SJSA1 (cell line): Measurements from ENCODE around the gene EHBP1. TPM values are rescaled to one million over a fixed set of nuclear protein-coding genes. Genes with fewer than 3 reads are reported as not detected.

ENCODE experiments used
- DNase-seq, 2 experiments: peaks; one replicate each; pipeline ENCODE4 v3.0.0-alpha.2; 2015 to 2020; ENCODE audit warnings: low spot score in 2 of 2, low read depth in 1 of 2
- H3K27ac ChIP-seq: fragments of 250-450 bp; sonication (Bioruptor Pico); 2 replicates; pipeline ENCODE4 v1.5.1; 2020; ENCODE audit warnings: mild to moderate bottlenecking, moderate library complexity
- H3K27me3 ChIP-seq: fragments of 250-450 bp; sonication (Bioruptor Pico); replicated peaks from 2 replicates; pipeline ENCODE4 v1.5.1; 2020; ENCODE audit warnings: mild to moderate bottlenecking, moderate library complexity
- H3K36me3 ChIP-seq: fragments of 250-450 bp; sonication (Bioruptor Pico); 2 replicates; pipeline ENCODE4 v1.5.1; 2020; ENCODE audit warnings: mild to moderate bottlenecking
- H3K4me1 ChIP-seq: fragments of 250-450 bp; sonication (Bioruptor Pico); replicated peaks from 2 replicates; pipeline ENCODE4 v1.6.1; 2021; ENCODE audit warnings: mild to moderate bottlenecking
- H3K4me3 ChIP-seq: fragments of 250-450 bp; sonication (Bioruptor Pico); 2 replicates; pipeline ENCODE4 v1.5.1; 2020; ENCODE audit warnings: mild to moderate bottlenecking
- H3K9me3 ChIP-seq: fragments of 250-450 bp; sonication (Bioruptor Pico); replicated peaks from 2 replicates; pipeline ENCODE4 v1.5.1; 2020; ENCODE audit warnings: mild to moderate bottlenecking
- total RNA-seq: library from RNA; depleted of rRNA; stranded (reverse); fragments of >200 nt; shearing (Covaris generic); gene quantifications from 2 replicates; pipeline ENCODE4 v1.2.3, GENCODE V29; 2014

Gene EHBP1
- total RNA-seq, 1 experiment from 2014 or later = 60.1 TPM

- Histone ChIP-seq H3K27ac (no peak overlapping the region), H3K4me1 (no peaks in the 10 kb centered on the region), H3K36me3 (no peaks in the 10 kb centered on the region), H3K27me3 (no peaks in the 10 kb centered on the region), H3K9me3 (no peaks in the 10 kb centered on the region), H3K4me3 (no peak overlapping the region)
- DNase-seq = no peak
Observed at GRCh38 chr2:62934517-62934916, 229.0 kb downstream of the EHBP1 start.

- Histone ChIP-seq H3K27me3 (no peaks in the 10 kb centered on the region), H3K4me3 (no peak overlapping the region), H3K27ac (no peak overlapping the region), H3K9me3 (no peaks in the 10 kb centered on the region), H3K36me3 (no peaks in the 10 kb centered on the region), H3K4me1 (no peaks in the 10 kb centered on the region)
- no peak for DNase-seq
Observed at GRCh38 chr2:62938126-62938525, 232.6 kb downstream of the EHBP1 start.

GRCh38 chr2:62939735-62940491, 234.4 kb downstream of the EHBP1 start:
- no peak overlapping the region for H3K4me3 ChIP-seq
- peaks cover 5% of the 10 kb centered on the region for H3K36me3 ChIP-seq
- H3K4me1 ChIP-seq = no peaks in the 10 kb centered on the region
- no peak overlapping the region for H3K27ac ChIP-seq
- H3K27me3 ChIP-seq = no peaks in the 10 kb centered on the region
- no peaks in the 10 kb centered on the region for H3K9me3 ChIP-seq
- no peak for DNase-seq

- no peak for DNase-seq
- Histone ChIP-seq H3K9me3 (no peaks in the 10 kb centered on the region), H3K27me3 (no peaks in the 10 kb centered on the region), H3K27ac (no peak overlapping the region), H3K4me1 (no peaks in the 10 kb centered on the region), H3K4me3 (no peak overlapping the region), H3K36me3 (peaks cover 5% of the 10 kb centered on the region)
Observed at GRCh38 chr2:62940697-62941096, 235.2 kb downstream of the EHBP1 start.

- Histone ChIP-seq H3K36me3 (peaks cover 5% of the 10 kb centered on the region), H3K27me3 (no peaks in the 10 kb centered on the region), H3K4me1 (no peaks in the 10 kb centered on the region), H3K27ac (no peak overlapping the region), H3K9me3 (no peaks in the 10 kb centered on the region), H3K4me3 (no peak overlapping the region)
- DNase-seq = no peak
Observed at GRCh38 chr2:62941413-62941812, 235.9 kb downstream of the EHBP1 start.

- no peak for DNase-seq
- H3K4me3 ChIP-seq = no peak overlapping the region
- no peak overlapping the region for H3K27ac ChIP-seq
- no peaks in the 10 kb centered on the region for H3K27me3 ChIP-seq
- no peaks in the 10 kb centered on the region for H3K9me3 ChIP-seq
- peaks cover 5% of the 10 kb centered on the region for H3K36me3 ChIP-seq
- no peaks in the 10 kb centered on the region for H3K4me1 ChIP-seq
Observed at GRCh38 chr2:62944362-62944761, 238.8 kb downstream of the EHBP1 start.

- Histone ChIP-seq H3K36me3 (peaks cover 5% of the 10 kb centered on the region), H3K27me3 (no peaks in the 10 kb centered on the region), H3K4me1 (no peaks in the 10 kb centered on the region), H3K27ac (no peak overlapping the region), H3K4me3 (no peak overlapping the region), H3K9me3 (no peaks in the 10 kb centered on the region)
- DNase-seq = no peak
Observed at GRCh38 chr2:62947403-62947802, 241.9 kb downstream of the EHBP1 start.

GRCh38 chr2:62956651-62957050, 251.1 kb downstream of the EHBP1 start:
- no peak for DNase-seq
- H3K4me3 ChIP-seq = no peak overlapping the region
- peaks cover 6% of the 10 kb centered on the region; the same call in 1 of the 2 replicates for H3K36me3 ChIP-seq
- no peak overlapping the region for H3K27ac ChIP-seq
- no peaks in the 10 kb centered on the region for H3K27me3 ChIP-seq
- H3K4me1 ChIP-seq = no peaks in the 10 kb centered on the region
- H3K9me3 ChIP-seq = no peaks in the 10 kb centered on the region

- no peaks in the 10 kb centered on the region for H3K4me1 ChIP-seq
- no peaks in the 10 kb centered on the region for H3K9me3 ChIP-seq
- no peak for DNase-seq
- no peak overlapping the region for H3K4me3 ChIP-seq
- no peaks in the 10 kb centered on the region for H3K27me3 ChIP-seq
- H3K36me3 ChIP-seq = peaks cover 9% of the 10 kb centered on the region; the same call in 1 of the 2 replicates
- H3K27ac ChIP-seq = no peak overlapping the region
Observed at GRCh38 chr2:62958206-62958605, 252.7 kb downstream of the EHBP1 start.

- H3K27me3 ChIP-seq = no peaks in the 10 kb centered on the region
- no peaks in the 10 kb centered on the region for H3K9me3 ChIP-seq
- H3K36me3 ChIP-seq = 0 out of 2 replicates have a peak, but pooled peaks cover 3% of the 10 kb centered on the region
- H3K4me1 ChIP-seq = no peaks in the 10 kb centered on the region
- no peak overlapping the region for H3K27ac ChIP-seq
- no peak overlapping the region for H3K4me3 ChIP-seq
- no peak for DNase-seq
Observed at GRCh38 chr2:62964050-62964449, 258.5 kb downstream of the EHBP1 start.

- no peaks in the 10 kb centered on the region for H3K27me3 ChIP-seq
- DNase-seq = no peak
- no peaks in the 10 kb centered on the region for H3K4me1 ChIP-seq
- H3K9me3 ChIP-seq = no peaks in the 10 kb centered on the region
- no peak overlapping the region for H3K4me3 ChIP-seq
- no peak overlapping the region for H3K27ac ChIP-seq
- H3K36me3 ChIP-seq = 0 out of 2 replicates have a peak, but pooled peaks cover 3% of the 10 kb centered on the region
Observed at GRCh38 chr2:62964671-62965070, 259.2 kb downstream of the EHBP1 start.

- no peaks in the 10 kb centered on the region for H3K9me3 ChIP-seq
- H3K27ac ChIP-seq = no peak overlapping the region
- no peak for DNase-seq
- H3K36me3 ChIP-seq = 0 out of 2 replicates have a peak, but pooled peaks cover 3% of the 10 kb centered on the region
- no peaks in the 10 kb centered on the region for H3K27me3 ChIP-seq
- H3K4me3 ChIP-seq = no peak overlapping the region
- no peaks in the 10 kb centered on the region for H3K4me1 ChIP-seq
Observed at GRCh38 chr2:62966991-62967390, 261.5 kb downstream of the EHBP1 start.

- no peaks in the 10 kb centered on the region for H3K9me3 ChIP-seq
- no peak for DNase-seq
- H3K36me3 ChIP-seq = no peaks in the 10 kb centered on the region
- no peak overlapping the region for H3K4me3 ChIP-seq
- H3K27me3 ChIP-seq = no peaks in the 10 kb centered on the region
- no peak overlapping the region for H3K27ac ChIP-seq
- H3K4me1 ChIP-seq = no peaks in the 10 kb centered on the region
Observed at GRCh38 chr2:62968168-62968567, 262.7 kb downstream of the EHBP1 start.

- Histone ChIP-seq H3K27me3 (no peaks in the 10 kb centered on the region), H3K4me3 (no peak overlapping the region), H3K36me3 (no peaks in the 10 kb centered on the region), H3K27ac (no peak overlapping the region), H3K9me3 (no peaks in the 10 kb centered on the region), H3K4me1 (no peaks in the 10 kb centered on the region)
- no peak for DNase-seq
Observed at GRCh38 chr2:62968668-62969067, 263.2 kb downstream of the EHBP1 start.

- no peaks in the 10 kb centered on the region for H3K27me3 ChIP-seq
- no peaks in the 10 kb centered on the region for H3K36me3 ChIP-seq
- H3K27ac ChIP-seq = no peak overlapping the region
- no peak overlapping the region for H3K4me3 ChIP-seq
- DNase-seq = no peak
- no peaks in the 10 kb centered on the region for H3K9me3 ChIP-seq
- no peaks in the 10 kb centered on the region for H3K4me1 ChIP-seq
Observed at GRCh38 chr2:62971936-62972335, 266.4 kb downstream of the EHBP1 start.
